Measurements from ENCODE around the gene ATAD3B.

GRCh38 chr1:1540818-1541628 lies 69.5 kb downstream of the ATAD3B start:
- no peak for TF ChIP-seq POLR2A (IDR thresholded peaks at IDR 0.05)
- no peak for TF ChIP-seq CTCF (IDR thresholded peaks at IDR 0.05)

All from esophagus squamous epithelium (tissue), 4 donors.